T-helper 1 cell (primary cell): Measurements from ENCODE around the gene CEP76.

Experiments
- DNase-seq, 5 donors: peaks; one replicate each; pipeline ENCODE4 v3.0.0-alpha.2; 2012 to 2020
- total RNA-seq, 4 donors: gene quantifications; one replicate each; lab custom pipeline; 2026; lab: John Stamatoyannopoulos, UW

Gene CEP76
- 9.8 to 19.7 (median 12.4) reads per million in 4 donors for total RNA-seq

GRCh38 chr18:12702221-12703095 lies at the start of gene CEP76, which contains the start of gene PSMG2:
TSS of gene CEP76 (minus strand) at chr18:12702723. CDS start at chr18:12702548, 175 bp downstream.
TSS of gene PSMG2 (plus strand) at chr18:12703042. CDS start at chr18:12703108, 66 bp downstream.
- peak; percentile 60 to 91 (median 73) for DNase-seq

GRCh38 chr18:12751891-12752290 lies 49.4 kb upstream of the CEP76 start:
- DNase-seq = no peak

GRCh38 chr18:12751503-12751884 lies 49.0 kb upstream of the CEP76 start:
- DNase-seq = no peak

GRCh38 chr18:12750715-12751502 lies 48.4 kb upstream of the CEP76 start:
- DNase-seq = no peak

- DNase-seq = peak in 1 of 5 donors; percentile 23
Measured at GRCh38 chr18:12750076-12750714, 47.7 kb upstream of the CEP76 start.

GRCh38 chr18:12749121-12749520 lies 46.6 kb upstream of the CEP76 start:
- DNase-seq = no peak

- no peak for DNase-seq
Measured at GRCh38 chr18:12748671-12749070, 46.1 kb upstream of the CEP76 start.

GRCh38 chr18:12747530-12748315 lies 45.2 kb upstream of the CEP76 start:
- no peak for DNase-seq

GRCh38 chr18:12745095-12745795 lies 42.7 kb upstream of the CEP76 start:
- DNase-seq = no peak

GRCh38 chr18:12744103-12744502 lies 41.6 kb upstream of the CEP76 start:
- DNase-seq = peak in 1 of 5 donors; percentile 54

GRCh38 chr18:12742453-12742852 lies 39.9 kb upstream of the CEP76 start:
- no peak for DNase-seq

GRCh38 chr18:12741351-12741750 lies 38.8 kb upstream of the CEP76 start:
- no peak for DNase-seq

GRCh38 chr18:12737243-12737902 lies 34.9 kb upstream of the CEP76 start:
- no peak for DNase-seq

- peak in 4 of 5 donors; percentile 33 to 65 (median 56) for DNase-seq
Measured at GRCh38 chr18:12726774-12727550, 24.4 kb upstream of the CEP76 start.

GRCh38 chr18:12726331-12726730 lies 23.8 kb upstream of the CEP76 start:
- no peak for DNase-seq

- DNase-seq = no peak
Measured at GRCh38 chr18:12722731-12723130, 20.2 kb upstream of the CEP76 start.

- DNase-seq = peak in 1 of 5 donors; percentile 23
Measured at GRCh38 chr18:12721495-12722275, 19.2 kb upstream of the CEP76 start.

GRCh38 chr18:12711446-12711845 lies 8.9 kb upstream of the CEP76 start:
- no peak for DNase-seq

- DNase-seq = no peak
Measured at GRCh38 chr18:12703664-12704063, 1.1 kb upstream of the CEP76 start.
